ENCODE measurements around the gene HFE. TPM values are rescaled to one million over a fixed set of nuclear protein-coding genes. Genes with fewer than 3 reads are reported as not detected.

The HFE gene
- total and polyA plus RNA-seq, 9 donors = 3.1 to 7.2 (median 4.6) TPM

DNA sequence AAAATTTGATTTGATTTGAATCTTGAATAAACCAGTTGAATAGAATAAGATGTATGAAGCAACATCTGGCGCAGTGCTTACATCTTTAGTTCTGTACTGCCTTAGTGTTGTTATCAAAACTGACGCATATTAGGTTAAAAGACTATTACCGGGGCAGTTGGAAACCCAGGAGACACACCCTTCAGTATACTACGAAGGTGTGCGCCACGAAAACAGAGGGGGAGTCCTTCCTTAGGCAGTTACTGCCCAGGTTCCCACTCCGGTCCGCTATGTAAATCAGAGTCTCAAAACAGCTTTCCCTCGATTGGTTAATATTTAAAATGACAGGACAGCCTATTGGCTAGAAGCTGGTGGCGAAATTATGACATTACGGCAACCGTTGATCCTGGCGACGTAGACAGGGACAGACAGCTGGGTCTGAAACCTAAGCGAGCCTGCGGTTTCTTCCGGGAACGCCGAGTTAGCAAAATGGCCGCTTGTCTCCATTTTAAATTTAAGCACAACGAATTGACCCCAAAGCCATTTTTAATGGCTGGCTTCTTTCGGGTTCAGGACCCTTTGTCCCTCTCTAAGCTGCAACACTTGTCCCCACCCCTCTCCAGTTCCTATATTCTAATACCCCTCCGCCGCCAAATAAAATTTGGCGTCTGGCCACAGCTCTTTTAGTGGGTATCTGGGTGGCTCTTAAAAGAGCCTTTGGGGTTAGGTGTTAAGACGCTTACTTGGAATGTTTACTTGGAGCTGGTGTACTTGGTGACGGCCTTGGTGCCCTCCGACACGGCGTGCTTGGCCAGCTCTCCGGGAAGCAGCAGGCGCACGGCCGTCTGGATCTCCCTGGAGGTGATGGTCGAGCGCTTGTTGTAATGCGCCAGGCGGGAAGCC lies 35.8 kb downstream of the HFE start:
- under 1% methylated on average over 27 of the region's 38 CpGs for whole genome bisulfite sequencing (ENCODE audit: insufficient coverage)
- DNase-seq = peak; percentile 100

GRCh38 chr6:26123675-26123946 lies 36.4 kb downstream of the HFE start:
- Histone ChIP-seq H3K4me1 (ENCODE audit: control insufficient read depth, insufficient read depth, low read length) (peaks cover 4% of the 10 kb centered on the region), H3K4me3 (ENCODE audit: low read length) (peak overlapping the region; percentile 74), H3K27me3 (ENCODE audit: control insufficient read depth, insufficient read depth, low read length) (no peaks in the 10 kb centered on the region), H3K9me3 (replicated peaks; ENCODE audit: control insufficient read depth, low read depth, low read length) (no peaks in the 10 kb centered on the region), H3K36me3 (ENCODE audit: control insufficient read depth, insufficient read depth, low read length) (peaks cover 6% of the 10 kb centered on the region), H3K27ac (ENCODE audit: low read length) (peak overlapping the region; percentile 99)
- under 1% methylated on average over 11 of the region's 16 CpGs for WGBS (ENCODE audit: insufficient coverage)
- DNase-seq = no peak

More for the DNA sequence above, 35.8 kb downstream of the HFE start:
- Histone ChIP-seq H3K27me3 (ENCODE audit: control insufficient read depth, insufficient read depth, low read length) (no peaks in the 10 kb centered on the region), H3K27ac (ENCODE audit: low read length) (peak overlapping the region; percentile 99), H3K36me3 (ENCODE audit: control insufficient read depth, insufficient read depth, low read length) (peaks cover under 1% of the 10 kb centered on the region), H3K4me1 (ENCODE audit: control insufficient read depth, insufficient read depth, low read length) (peaks cover 4% of the 10 kb centered on the region), H3K4me3 (ENCODE audit: low read length) (peak overlapping the region; percentile 74), H3K9me3 (replicated peaks; ENCODE audit: control insufficient read depth, low read depth, low read length) (no peaks in the 10 kb centered on the region)

- under 1% methylated on average over 37 of the region's 45 CpGs for WGBS (ENCODE audit: insufficient coverage)
- H3K4me1 ChIP-seq (ENCODE audit: control insufficient read depth, insufficient read depth, low read length) = peaks cover 4% of the 10 kb centered on the region
Observed at GRCh38 chr6:26123947-26124780, 36.9 kb downstream of the HFE start.

DNA sequence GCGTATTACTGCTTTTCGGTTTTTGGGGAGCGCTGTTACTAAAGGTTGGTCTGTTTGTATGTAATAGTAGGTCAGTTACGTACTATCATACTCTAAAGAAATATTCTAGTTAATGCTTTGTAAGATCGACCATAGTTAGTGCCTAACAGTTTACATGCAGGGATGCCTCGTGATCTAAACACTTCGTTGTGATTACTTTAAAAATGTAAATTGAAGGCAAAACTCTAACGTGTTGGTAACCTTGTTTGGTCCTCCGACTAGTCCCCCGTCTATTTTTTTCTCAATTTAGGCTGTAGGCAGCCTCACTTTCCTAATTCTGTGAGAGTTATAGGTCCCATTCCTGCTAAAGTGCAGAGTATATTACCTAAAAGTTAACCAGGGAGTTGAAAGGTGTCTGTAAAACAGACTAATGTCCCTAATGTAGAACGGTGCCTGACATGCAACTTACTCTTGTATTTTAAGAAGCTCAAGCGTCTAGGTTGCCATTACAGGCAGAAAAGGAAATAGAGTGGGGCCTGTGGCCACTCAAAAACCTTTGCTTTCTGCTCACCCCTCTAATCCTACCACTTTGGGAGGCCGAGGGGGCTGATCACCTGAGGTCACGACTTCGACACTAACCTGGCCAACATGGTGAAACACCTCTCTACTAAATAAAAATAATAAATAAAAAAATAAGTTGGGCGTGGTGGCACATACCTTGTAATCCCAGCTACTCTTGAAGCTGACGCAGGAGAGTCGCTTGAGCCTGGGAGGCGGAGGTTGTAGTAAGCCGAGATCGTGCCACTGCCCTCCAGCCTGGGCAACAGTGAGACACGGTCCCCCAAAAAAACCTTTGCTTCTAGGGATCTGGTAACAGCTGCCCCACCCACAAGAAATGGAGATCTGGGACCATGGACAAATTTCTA lies 37.8 kb downstream of the HFE start:
- Histone ChIP-seq H3K4me3 (ENCODE audit: low read length) (peak overlapping the region; percentile 74), H3K36me3 (ENCODE audit: control insufficient read depth, insufficient read depth, low read length) (peaks cover 6% of the 10 kb centered on the region), H3K9me3 (replicated peaks; ENCODE audit: control insufficient read depth, low read depth, low read length) (no peaks in the 10 kb centered on the region), H3K27ac (ENCODE audit: low read length) (peak overlapping the region; percentile 99), H3K4me1 (ENCODE audit: control insufficient read depth, insufficient read depth, low read length) (peaks cover 4% of the 10 kb centered on the region), H3K27me3 (ENCODE audit: control insufficient read depth, insufficient read depth, low read length) (no peaks in the 10 kb centered on the region)
- DNase-seq = peak; percentile 53
- WGBS (ENCODE audit: insufficient coverage) = 0% methylated on average over 6 of the region's 22 CpGs

More at GRCh38 chr6:26123947-26124780, 36.9 kb downstream of the HFE start:
- H3K4me3 ChIP-seq (ENCODE audit: low read length) = peak overlapping the region; percentile 74
- DNase-seq = peak; percentile 100
- peaks cover 6% of the 10 kb centered on the region for H3K36me3 ChIP-seq (ENCODE audit: control insufficient read depth, insufficient read depth, low read length)
- peak overlapping the region; percentile 99 for H3K27ac ChIP-seq (ENCODE audit: low read length)
- no peaks in the 10 kb centered on the region for H3K27me3 ChIP-seq (ENCODE audit: control insufficient read depth, insufficient read depth, low read length)
- no peaks in the 10 kb centered on the region for H3K9me3 ChIP-seq (replicated peaks; ENCODE audit: control insufficient read depth, low read depth, low read length)

GRCh38 chr6:26126394-26127235 lies 39.4 kb downstream of the HFE start:
- 0% methylated on average over 4 of the region's 8 CpGs for WGBS (ENCODE audit: insufficient coverage)
- H3K27me3 ChIP-seq (ENCODE audit: control insufficient read depth, insufficient read depth, low read length) = no peaks in the 10 kb centered on the region
- DNase-seq = no peak
- H3K27ac ChIP-seq (ENCODE audit: low read length) = peak overlapping the region; percentile 99
- no peaks in the 10 kb centered on the region for H3K9me3 ChIP-seq (replicated peaks; ENCODE audit: control insufficient read depth, low read depth, low read length)
- peaks cover 4% of the 10 kb centered on the region for H3K4me1 ChIP-seq (ENCODE audit: control insufficient read depth, insufficient read depth, low read length)
- H3K4me3 ChIP-seq (ENCODE audit: low read length) = peak overlapping the region; percentile 74
- peaks cover 10% of the 10 kb centered on the region for H3K36me3 ChIP-seq (ENCODE audit: control insufficient read depth, insufficient read depth, low read length)

DNA sequence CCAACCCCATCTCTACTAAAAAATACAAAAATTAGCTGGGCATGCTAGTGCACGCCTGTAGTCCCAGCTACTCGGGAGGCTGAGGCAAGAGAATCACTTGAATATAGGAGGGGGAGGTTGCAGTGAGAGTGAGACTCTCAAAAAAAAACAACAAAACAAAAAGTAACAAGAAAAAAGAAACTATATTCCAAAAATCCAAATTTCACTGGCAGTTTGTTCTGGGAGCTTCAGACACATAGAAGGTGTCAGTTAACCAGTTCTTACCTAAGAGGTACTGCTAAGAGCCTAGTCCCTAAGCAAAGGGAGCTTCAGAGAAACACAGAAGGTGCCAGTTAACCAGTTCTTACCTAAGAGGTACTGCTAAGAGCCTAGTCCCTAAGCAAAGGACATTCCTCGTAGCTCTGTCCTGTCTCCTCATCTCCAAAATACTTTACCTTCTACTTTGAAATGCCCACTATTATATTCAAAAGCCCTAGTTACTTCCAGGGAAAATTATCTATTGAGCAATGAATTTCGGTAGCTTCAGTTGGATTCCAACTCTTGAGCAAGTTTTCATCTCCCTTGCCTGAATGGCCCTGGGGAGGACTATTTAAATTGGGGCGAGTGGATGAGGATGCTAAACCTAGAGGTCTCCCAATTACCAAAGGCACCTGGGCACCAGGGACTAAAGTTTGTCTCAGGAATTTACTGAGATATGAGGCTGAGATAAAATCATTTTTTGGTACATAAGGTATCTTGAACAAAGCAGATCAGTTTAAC lies 41.0 kb downstream of the HFE start:
- DNase-seq = no peak
- Histone ChIP-seq H3K27me3 (ENCODE audit: control insufficient read depth, insufficient read depth, low read length) (no peaks in the 10 kb centered on the region), H3K27ac (ENCODE audit: low read length) (no peak overlapping the region), H3K4me1 (ENCODE audit: control insufficient read depth, insufficient read depth, low read length) (no peaks in the 10 kb centered on the region), H3K4me3 (ENCODE audit: low read length) (no peak overlapping the region), H3K9me3 (replicated peaks; ENCODE audit: control insufficient read depth, low read depth, low read length) (no peaks in the 10 kb centered on the region), H3K36me3 (ENCODE audit: control insufficient read depth, insufficient read depth, low read length) (peaks cover 13% of the 10 kb centered on the region)
- WGBS (ENCODE audit: insufficient coverage) = 100% methylated on average over 1 of the region's 5 CpGs

- Histone ChIP-seq H3K9me3 (replicated peaks; ENCODE audit: control insufficient read depth, low read depth, low read length) (no peaks in the 10 kb centered on the region), H3K4me1 (ENCODE audit: control insufficient read depth, insufficient read depth, low read length) (no peaks in the 10 kb centered on the region), H3K27ac (ENCODE audit: low read length) (no peak overlapping the region), H3K27me3 (ENCODE audit: control insufficient read depth, insufficient read depth, low read length) (no peaks in the 10 kb centered on the region), H3K36me3 (ENCODE audit: control insufficient read depth, insufficient read depth, low read length) (peaks cover 13% of the 10 kb centered on the region), H3K4me3 (ENCODE audit: low read length) (no peak overlapping the region)
- DNase-seq = no peak
- WGBS (ENCODE audit: insufficient coverage) = no CpG with 5 or more reads among the region's 1 CpG
Observed at GRCh38 chr6:26129656-26130055, 42.4 kb downstream of the HFE start.

DNA sequence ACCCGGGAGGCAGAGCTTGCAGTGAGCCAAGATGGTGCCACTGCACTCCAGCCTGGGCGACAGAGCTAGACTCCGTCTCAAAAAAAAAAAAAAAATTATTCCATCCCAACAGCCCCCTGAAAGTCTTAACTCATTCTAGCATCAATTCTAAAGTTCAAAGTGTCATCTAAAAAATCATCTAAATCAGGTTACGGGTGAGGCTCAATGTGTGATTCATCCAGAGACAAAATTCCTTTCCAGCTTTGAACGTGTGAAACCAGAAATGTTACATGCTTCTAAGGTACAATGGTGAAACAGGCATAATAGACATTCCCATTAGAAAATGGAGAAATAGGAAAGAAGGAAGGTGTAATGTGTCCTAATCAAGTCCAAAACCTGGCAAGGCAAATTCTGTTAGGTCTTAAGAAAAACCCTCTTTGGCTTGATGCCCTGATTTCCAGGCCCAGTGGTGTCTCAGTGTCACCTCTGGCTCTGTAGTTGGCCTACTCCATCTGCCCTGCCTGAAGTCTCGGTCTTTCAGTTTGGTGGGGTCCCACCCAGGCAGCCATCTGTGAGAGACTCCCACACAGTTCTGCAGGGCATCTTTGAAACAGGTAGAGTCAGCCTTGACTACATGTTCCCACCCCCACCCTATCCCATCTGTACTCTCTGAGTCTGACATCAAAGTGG lies 43.5 kb downstream of the HFE start:
- no peaks in the 10 kb centered on the region for H3K27me3 ChIP-seq (ENCODE audit: control insufficient read depth, insufficient read depth, low read length)
- 95% methylated on average over 2 of the region's 6 CpGs for WGBS (ENCODE audit: insufficient coverage)
- no peaks in the 10 kb centered on the region for H3K4me1 ChIP-seq (ENCODE audit: control insufficient read depth, insufficient read depth, low read length)
- no peak for DNase-seq
- no peak overlapping the region for H3K27ac ChIP-seq (ENCODE audit: low read length)
- H3K36me3 ChIP-seq (ENCODE audit: control insufficient read depth, insufficient read depth, low read length) = peaks cover 13% of the 10 kb centered on the region
- no peak overlapping the region for H3K4me3 ChIP-seq (ENCODE audit: low read length)
- H3K9me3 ChIP-seq (replicated peaks; ENCODE audit: control insufficient read depth, low read depth, low read length) = no peaks in the 10 kb centered on the region
